ENCODE measurements around the gene MBLAC1. TPM values are rescaled to one million over a fixed set of nuclear protein-coding genes. Genes with fewer than 3 reads are reported as not detected.

The MBLAC1 gene
- total and polyA plus RNA-seq, 9 donors: 0.28 to 6.7 (median 4.1) TPM

DNA sequence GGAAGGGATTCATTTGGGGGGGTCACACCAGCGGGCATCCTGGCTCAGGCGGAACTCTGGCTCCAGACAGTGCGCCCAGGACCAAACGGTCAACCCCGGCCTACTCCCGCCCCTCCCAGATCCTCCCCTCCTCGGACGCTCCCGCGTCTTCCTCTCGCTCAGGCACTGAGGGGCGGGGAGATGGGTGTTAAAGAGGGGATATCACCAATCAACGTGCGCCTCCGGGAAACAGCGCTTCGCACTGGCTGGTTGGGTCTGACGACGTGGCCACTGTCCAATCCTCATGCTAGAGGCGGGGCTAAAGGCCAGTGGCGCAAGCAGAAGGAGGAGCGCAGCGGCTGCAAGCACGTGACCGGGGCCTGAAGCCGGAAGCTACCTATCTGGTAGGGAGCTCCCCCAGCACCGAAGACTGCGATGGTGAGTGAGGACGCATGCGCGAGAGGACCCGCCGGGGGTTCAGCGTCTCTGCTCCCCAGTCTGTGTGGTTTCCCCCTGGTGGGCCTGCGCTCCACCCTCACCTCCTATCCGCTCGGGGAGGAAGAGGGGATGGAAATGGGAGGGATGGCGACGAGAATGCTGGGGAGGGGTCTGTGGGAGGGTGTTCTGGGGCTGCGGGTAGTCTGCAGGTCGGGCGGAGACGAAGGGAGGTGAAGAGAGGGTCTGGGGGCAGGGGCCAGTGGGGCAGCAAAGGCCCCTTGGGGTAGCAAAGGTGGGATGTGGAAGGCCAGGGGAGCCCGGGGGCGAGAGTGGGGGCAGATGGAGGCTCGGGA, 22.0 kb downstream of the MBLAC1 start, which contains the start of gene LAMTOR4:
LAMTOR4 (plus strand) TSS at position 360 of the 770 bp plus-strand sequence; CDS start at position 415, 55 bp downstream.
- Histone ChIP-seq H3K36me3 (no peaks in the 10 kb centered on the region), H3K9me3 (no peaks in the 10 kb centered on the region), H3K4me3 (peak within 1 kb of the TSS; percentile 93), H3K27ac (peak within 1 kb of the TSS; percentile 1 to 87), H3K27me3 (no peaks in the 10 kb centered on the region), H3K4me1 (ENCODE audit: insufficient read depth) (no peaks in the 10 kb centered on the region)
- DNase-seq: peak; percentile 98 to 99 (median 99)
- WGBS, 3 donors: 0 to 1% (median 1%) methylated on average over 41 to 46 of the region's 46 CpGs
- no peak for TF ChIP-seq EP300 (IDR thresholded peaks at IDR 0.05)
- peak; percentile 60 for TF ChIP-seq POLR2A (IDR thresholded peaks at IDR 0.05)
- intact Hi-C loops (cut with DNase I): loop anchor here in 1 of 4 donors (5.0 kb wide), 1 partner anchor 544 kb away; the partner anchor contains the start of gene GIGYF1

DNA sequence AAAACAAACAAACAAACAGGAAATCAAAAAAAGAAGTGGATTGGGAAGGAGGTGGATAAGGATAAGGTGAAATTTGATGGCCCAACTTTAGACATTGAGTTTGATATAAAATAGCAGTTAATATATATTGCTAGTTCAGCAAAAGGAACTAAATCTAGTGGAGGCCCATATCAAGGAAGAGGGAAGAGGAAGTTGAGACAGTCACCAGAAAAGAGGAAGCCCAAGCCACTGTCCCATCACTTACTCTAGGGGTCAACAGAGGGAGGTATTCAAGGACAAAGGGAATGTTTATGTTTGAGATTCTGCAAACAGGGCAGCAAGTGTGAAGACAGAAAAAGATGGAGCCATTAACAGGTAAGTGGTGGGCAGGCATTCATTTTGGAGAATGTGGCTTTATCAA, 25.6 kb downstream of the MBLAC1 start:
- Histone ChIP-seq H3K27ac (no peak overlapping the region), H3K36me3 (no peaks in the 10 kb centered on the region), H3K9me3 (no peaks in the 10 kb centered on the region), H3K27me3 (no peaks in the 10 kb centered on the region), H3K4me3 (no peak overlapping the region), H3K4me1 (ENCODE audit: insufficient read depth) (peaks cover 3% of the 10 kb centered on the region)
- intact Hi-C loops (cut with DNase I): loop anchor here in 1 of 4 donors (5.0 kb wide), 1 partner anchor 275 kb away; the partner anchor contains the start of genes MEPCE and ZCWPW1
- TF ChIP-seq EP300 (IDR thresholded peaks at IDR 0.05): no peak
- TF ChIP-seq POLR2A (IDR thresholded peaks at IDR 0.05): no peak
- TF ChIP-seq, protein P1, sequence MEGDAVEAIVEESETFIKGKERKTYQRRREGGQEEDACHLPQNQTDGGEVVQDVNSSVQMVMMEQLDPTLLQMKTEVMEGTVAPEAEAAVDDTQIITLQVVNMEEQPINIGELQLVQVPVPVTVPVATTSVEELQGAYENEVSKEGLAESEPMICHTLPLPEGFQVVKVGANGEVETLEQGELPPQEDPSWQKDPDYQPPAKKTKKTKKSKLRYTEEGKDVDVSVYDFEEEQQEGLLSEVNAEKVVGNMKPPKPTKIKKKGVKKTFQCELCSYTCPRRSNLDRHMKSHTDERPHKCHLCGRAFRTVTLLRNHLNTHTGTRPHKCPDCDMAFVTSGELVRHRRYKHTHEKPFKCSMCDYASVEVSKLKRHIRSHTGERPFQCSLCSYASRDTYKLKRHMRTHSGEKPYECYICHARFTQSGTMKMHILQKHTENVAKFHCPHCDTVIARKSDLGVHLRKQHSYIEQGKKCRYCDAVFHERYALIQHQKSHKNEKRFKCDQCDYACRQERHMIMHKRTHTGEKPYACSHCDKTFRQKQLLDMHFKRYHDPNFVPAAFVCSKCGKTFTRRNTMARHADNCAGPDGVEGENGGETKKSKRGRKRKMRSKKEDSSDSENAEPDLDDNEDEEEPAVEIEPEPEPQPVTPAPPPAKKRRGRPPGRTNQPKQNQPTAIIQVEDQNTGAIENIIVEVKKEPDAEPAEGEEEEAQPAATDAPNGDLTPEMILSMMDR (IDR thresholded peaks at IDR 0.05): no peak
- DNase-seq: no peak

DNA sequence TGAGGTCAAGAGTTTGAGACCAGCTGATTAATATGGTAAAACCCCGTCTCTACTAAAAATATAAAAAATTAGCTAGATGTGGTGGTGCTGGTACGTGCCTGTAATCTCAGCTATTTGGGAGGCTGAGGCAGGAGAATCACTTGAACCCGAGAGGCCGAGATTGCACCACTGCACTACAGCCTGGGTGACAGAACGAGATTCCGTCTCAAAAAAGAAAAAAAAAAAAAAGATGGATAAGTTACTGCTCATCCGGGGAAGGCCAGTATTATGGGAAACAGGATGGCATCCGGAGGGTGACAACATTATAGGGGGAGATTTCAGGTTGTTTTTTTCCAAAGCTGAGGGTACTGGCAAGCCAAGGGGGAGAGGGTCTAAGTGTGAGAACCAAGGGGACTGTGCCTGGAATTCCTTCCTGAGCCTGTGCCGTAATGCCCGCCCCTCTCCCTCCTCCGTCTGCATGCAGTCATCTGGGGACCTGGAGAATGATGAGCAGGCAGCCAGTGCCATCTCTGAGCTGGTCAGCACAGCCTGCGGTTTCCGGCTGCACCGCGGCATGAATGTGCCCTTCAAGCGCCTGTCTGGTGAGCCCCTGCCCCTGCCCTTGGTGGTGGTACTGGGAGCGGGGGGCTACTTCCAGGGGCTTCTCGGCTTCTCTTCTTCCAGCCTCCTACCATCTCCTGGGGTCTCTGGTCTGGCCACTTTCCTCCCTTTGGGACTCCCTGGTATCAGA, 26.3 kb downstream of the MBLAC1 start:
- H3K4me3 ChIP-seq: no peak overlapping the region
- no peaks in the 10 kb centered on the region for H3K9me3 ChIP-seq
- H3K4me1 ChIP-seq (ENCODE audit: insufficient read depth): peaks cover 3% of the 10 kb centered on the region
- intact Hi-C loops (cut with DNase I): loop anchor here in 1 of 4 donors (5.0 kb wide), 1 partner anchor 274 kb away; the partner anchor contains the start of genes MEPCE and ZCWPW1
- no peak for TF ChIP-seq EP300 (IDR thresholded peaks at IDR 0.05)
- no peak for TF ChIP-seq POLR2A (IDR thresholded peaks at IDR 0.05)
- TF ChIP-seq, protein P1 (IDR thresholded peaks at IDR 0.05): no peak
- H3K27me3 ChIP-seq: no peaks in the 10 kb centered on the region
- no peak for DNase-seq
- H3K36me3 ChIP-seq: no peaks in the 10 kb centered on the region
- no peak overlapping the region for H3K27ac ChIP-seq
- WGBS, 3 donors: 86 to 88% (median 87%) methylated on average over 18 of the region's 18 CpGs

DNA sequence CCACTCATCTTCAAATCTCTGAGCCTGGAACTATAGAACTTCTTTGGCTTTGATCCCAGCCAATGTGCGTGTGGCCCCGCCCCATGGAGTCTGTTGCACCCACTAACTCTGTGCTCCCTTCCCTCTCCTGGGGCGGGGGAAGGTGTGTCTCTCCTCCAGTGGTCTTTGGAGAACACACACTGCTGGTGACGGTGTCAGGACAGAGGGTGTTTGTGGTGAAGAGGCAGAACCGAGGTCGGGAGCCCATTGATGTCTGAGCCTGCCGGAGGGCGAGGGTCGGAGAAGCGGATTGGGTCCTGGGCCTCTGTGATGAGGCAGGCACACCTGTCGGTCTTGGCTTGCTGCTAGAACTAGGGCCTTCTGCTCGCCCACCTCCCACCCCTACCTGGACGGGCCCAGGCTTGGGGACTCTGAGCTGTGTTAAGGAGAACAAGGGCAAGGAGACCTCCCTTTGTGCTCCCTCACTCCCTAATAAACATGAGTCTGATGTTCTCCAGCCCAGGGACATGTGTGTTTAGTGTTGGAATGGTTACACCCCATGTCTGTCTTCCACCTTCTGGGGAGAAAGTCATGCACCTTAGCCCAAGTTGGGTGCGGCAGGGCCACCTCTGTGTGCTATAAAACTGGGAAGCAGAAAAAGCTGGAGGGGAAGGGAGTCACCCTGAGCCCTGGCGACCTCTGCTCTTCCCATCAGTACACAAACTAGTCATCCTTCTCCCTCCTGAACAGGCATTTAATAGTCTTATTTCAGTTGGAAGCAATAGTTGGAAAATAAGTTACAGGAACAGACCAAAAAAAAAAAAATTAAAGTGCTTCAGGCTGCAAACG, 27.2 kb downstream of the MBLAC1 start:
- 72 to 77% (median 73%) methylated on average over 16 of the region's 16 CpGs for WGBS, 3 donors
- H3K27ac ChIP-seq: no peak overlapping the region
- no peak for DNase-seq
- no peaks in the 10 kb centered on the region for H3K9me3 ChIP-seq
- TF ChIP-seq EP300 (IDR thresholded peaks at IDR 0.05) (no peak), POLR2A (IDR thresholded peaks at IDR 0.05) (no peak)
- TF ChIP-seq, protein P1 (IDR thresholded peaks at IDR 0.05): no peak
- intact Hi-C loops (cut with DNase I): loop anchor here in 1 of 4 donors (5.0 kb wide), 1 partner anchor 273 kb away; the partner anchor contains the start of genes MEPCE and ZCWPW1
- peaks cover 3% of the 10 kb centered on the region for H3K4me1 ChIP-seq (ENCODE audit: insufficient read depth)
- H3K4me3 ChIP-seq: no peak overlapping the region
- H3K27me3 ChIP-seq: no peaks in the 10 kb centered on the region
- H3K36me3 ChIP-seq: no peaks in the 10 kb centered on the region
